Measurements from ENCODE around the gene NUP210L.

- TF ChIP-seq, protein P1, sequence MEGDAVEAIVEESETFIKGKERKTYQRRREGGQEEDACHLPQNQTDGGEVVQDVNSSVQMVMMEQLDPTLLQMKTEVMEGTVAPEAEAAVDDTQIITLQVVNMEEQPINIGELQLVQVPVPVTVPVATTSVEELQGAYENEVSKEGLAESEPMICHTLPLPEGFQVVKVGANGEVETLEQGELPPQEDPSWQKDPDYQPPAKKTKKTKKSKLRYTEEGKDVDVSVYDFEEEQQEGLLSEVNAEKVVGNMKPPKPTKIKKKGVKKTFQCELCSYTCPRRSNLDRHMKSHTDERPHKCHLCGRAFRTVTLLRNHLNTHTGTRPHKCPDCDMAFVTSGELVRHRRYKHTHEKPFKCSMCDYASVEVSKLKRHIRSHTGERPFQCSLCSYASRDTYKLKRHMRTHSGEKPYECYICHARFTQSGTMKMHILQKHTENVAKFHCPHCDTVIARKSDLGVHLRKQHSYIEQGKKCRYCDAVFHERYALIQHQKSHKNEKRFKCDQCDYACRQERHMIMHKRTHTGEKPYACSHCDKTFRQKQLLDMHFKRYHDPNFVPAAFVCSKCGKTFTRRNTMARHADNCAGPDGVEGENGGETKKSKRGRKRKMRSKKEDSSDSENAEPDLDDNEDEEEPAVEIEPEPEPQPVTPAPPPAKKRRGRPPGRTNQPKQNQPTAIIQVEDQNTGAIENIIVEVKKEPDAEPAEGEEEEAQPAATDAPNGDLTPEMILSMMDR (IDR thresholded peaks at IDR 0.05 in 2 of 3, conservative IDR thresholded peaks at IDR 0.05 in 1 of 3; ENCODE audit: borderline replicate concordance in 1 of 3, insufficient read depth in 1 of 3, low read depth in 2 of 3, low read length in 2 of 3), result no peak
- no peak for TF ChIP-seq YY1 (IDR thresholded peaks at IDR 0.05; ENCODE audit: extremely low read depth, insufficient replicate concordance, low read depth, low read length)
- no peak for TF ChIP-seq EZH2phosphoT487 (IDR thresholded peaks at IDR 0.05; ENCODE audit: borderline replicate concordance)
- TF ChIP-seq, protein P2, sequence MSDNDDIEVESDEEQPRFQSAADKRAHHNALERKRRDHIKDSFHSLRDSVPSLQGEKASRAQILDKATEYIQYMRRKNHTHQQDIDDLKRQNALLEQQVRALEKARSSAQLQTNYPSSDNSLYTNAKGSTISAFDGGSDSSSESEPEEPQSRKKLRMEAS (IDR thresholded peaks at IDR 0.05), result no peak
- TF ChIP-seq SIN3A (IDR thresholded peaks at IDR 0.05; ENCODE audit: low read depth), result no peak
- TF ChIP-seq ELF1 (IDR thresholded peaks at IDR 0.05; ENCODE audit: borderline replicate concordance, low read depth), result no peak
- TF ChIP-seq, protein P3, sequence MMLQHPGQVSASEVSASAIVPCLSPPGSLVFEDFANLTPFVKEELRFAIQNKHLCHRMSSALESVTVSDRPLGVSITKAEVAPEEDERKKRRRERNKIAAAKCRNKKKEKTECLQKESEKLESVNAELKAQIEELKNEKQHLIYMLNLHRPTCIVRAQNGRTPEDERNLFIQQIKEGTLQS (IDR thresholded peaks at IDR 0.05), result no peak
Observed at GRCh38 chr1:153942766-153943549, 211.9 kb downstream of the NUP210L start.
